Heart left ventricle (tissue), 16 donors: ENCODE measurements around the gene PRKN. TPM values are rescaled to one million over a fixed set of nuclear protein-coding genes. Genes with fewer than 3 reads are reported as not detected.

ENCODE experiments used
- ATAC-seq, 4 donors: fragments of 200-7000 bp; cut with Tn5 transposase; one replicate each; pipeline ENCODE4 v1.9.1; 2020 to 2022; ENCODE audit warnings: moderate library complexity in 4 of 4, mild to moderate bottlenecking in 3 of 4, moderate number of reproducible peaks in 1 of 4
- DNase-seq, 5 donors: peaks; one replicate each; pipeline ENCODE4 v3.0.0-alpha.2; 2020
- H3K27ac ChIP-seq, 12 donors: fragments of 200-600 bp; sonication (generic) in 4 of 12; one replicate each; pipeline versions ENCODE4 v1.5.0 to v1.8.0; 2016 to 2022; ENCODE audit warnings: mild to moderate bottlenecking in 2 of 12
- H3K27me3 ChIP-seq, 9 donors: fragments of 200-600 bp; sonication (generic) in 2 of 9; one replicate each; pipeline versions ENCODE4 v1.5.1 to v1.8.0; 2016 to 2022; ENCODE audit warnings: mild to moderate bottlenecking in 3 of 9
- H3K36me3 ChIP-seq, 9 donors: fragments of 200-600 bp; sonication (generic) in 2 of 9; one replicate each; pipeline versions ENCODE4 v1.5.0 to v1.8.0; 2018 to 2022; ENCODE audit warnings: mild to moderate bottlenecking in 2 of 9
- H3K4me1 ChIP-seq, 12 donors: fragments of 200-600 bp; sonication (generic) in 4 of 12; one replicate each; pipeline versions ENCODE4 v1.5.0 to v1.8.0; 2016 to 2022; ENCODE audit warnings: mild to moderate bottlenecking in 3 of 12
- H3K4me3 ChIP-seq, 12 donors: fragments of 200-600 bp; sonication (generic) in 4 of 12; one replicate each; pipeline versions ENCODE4 v1.5.0 to v1.8.0; 2017 to 2022; ENCODE audit warnings: mild to moderate bottlenecking in 9 of 12, moderate library complexity in 4 of 12
- H3K9me3 ChIP-seq, 12 donors: fragments of 200-600 bp; sonication (generic) in 4 of 12; one replicate each; pipeline versions ENCODE4 v1.5.0 to v1.8.0; 2016 to 2022; ENCODE audit warnings: mild to moderate bottlenecking in 1 of 12
- POLR2A ChIP-seq, 2 donors: fragments of 450-650 bp; IDR thresholded peaks; one replicate each; pipeline ENCODE4 v1.6.1; 2017; ENCODE audit warnings: antibody characterized with exemption in 2 of 2, mild to moderate bottlenecking in 2 of 2, moderate library complexity in 2 of 2
- WGBS, 4 donors: extraction: QIAGEN DNeasy Blood & Tissue Kit in 2 of 4; methylation state at CpG; one replicate each; pipeline versions ENCODE4 v1.1.5 to v1.1.7; 2013 to 2018; 5-methylcytosine and 5-hydroxymethylcytosine counted together
- intact Hi-C, 10 donors: fragments of 100-400 bp; cut with DNase I; formaldehyde crosslinking; loops; one replicate each; pipeline versions ENCODE4 v1.11.1 to v1.14.2; 2022
- polyA plus RNA-seq, 2 donors: library from polyadenylated mRNA; stranded (reverse); fragments of 200-250 nt; gene quantifications; one replicate each; pipeline ENCODE4 v1.2.3, GENCODE V29; 2013
- total RNA-seq, 9 donors: library from RNA; depleted of rRNA in 2 of 9; stranded (reverse); fragments of >200 nt in 2 of 9; fragmentation: NEBNext Ultra II Directional in 3 of 9; extraction: Animal tissue kit (Norgen Biotek cat#: 25700) in 3 of 9; gene quantifications; one replicate each; pipeline versions ENCODE4 v1.1.0 to v1.2.4, GENCODE V29; 2016 to 2023
- TF ChIP-seq, protein P1 (sequence below), 12 donors: fragments of 200-600 bp; sonication (generic) in 4 of 12; IDR thresholded peaks; one replicate each; pipeline versions ENCODE4 v1.5.0 to v1.8.0; 2018 to 2022; ENCODE audit warnings: antibody characterized with exemption in 12 of 12, mild to moderate bottlenecking in 5 of 12
- donor health status: ischemic (EF 13 %, LVEDD 7.1; RV severe dilation, severe dysfunction).
- donor health status: healthy with polysubstance abuse.
- donor health status: DM: no; HTN: yes; CAD: no.
- donor health status: DM: no; HTN: no; CAD: no.
- donor health status: ischemic (EF 25% LVEDD 6.9; RV normal size, moderate dysfunction).
- donor health status: ischemic (EF 25% LVEDD 5.7; RV mildly dilated, moderate dysfunction).
- donor health status: healthy.
- donor health status: DM: yes; HTN: yes; CAD: no.
- donor health status: ischemic (EF 35%, LVEDD 5.7; RV mildly dilated, moderate dysfunction).
- donor health status: nonischemic (EF 11% LVEDD 7.7; RV severe dilation, severe dysfunction).
- donor health status: DM: yes; HTN: yes; CAD: no.
- donor health status: PGD.
- donor health status: ischemic (EF 29% LVEDD 5.4; RV normal size, mild dysfunction).
- donor health status: nonischemic (EF 23%, LVEDD 6.1; RV moderate dilation, normal function).

The PRKN gene
- total and polyA plus RNA-seq, 11 donors = 3.4 to 32.5 (median 21.2) TPM

DNA sequence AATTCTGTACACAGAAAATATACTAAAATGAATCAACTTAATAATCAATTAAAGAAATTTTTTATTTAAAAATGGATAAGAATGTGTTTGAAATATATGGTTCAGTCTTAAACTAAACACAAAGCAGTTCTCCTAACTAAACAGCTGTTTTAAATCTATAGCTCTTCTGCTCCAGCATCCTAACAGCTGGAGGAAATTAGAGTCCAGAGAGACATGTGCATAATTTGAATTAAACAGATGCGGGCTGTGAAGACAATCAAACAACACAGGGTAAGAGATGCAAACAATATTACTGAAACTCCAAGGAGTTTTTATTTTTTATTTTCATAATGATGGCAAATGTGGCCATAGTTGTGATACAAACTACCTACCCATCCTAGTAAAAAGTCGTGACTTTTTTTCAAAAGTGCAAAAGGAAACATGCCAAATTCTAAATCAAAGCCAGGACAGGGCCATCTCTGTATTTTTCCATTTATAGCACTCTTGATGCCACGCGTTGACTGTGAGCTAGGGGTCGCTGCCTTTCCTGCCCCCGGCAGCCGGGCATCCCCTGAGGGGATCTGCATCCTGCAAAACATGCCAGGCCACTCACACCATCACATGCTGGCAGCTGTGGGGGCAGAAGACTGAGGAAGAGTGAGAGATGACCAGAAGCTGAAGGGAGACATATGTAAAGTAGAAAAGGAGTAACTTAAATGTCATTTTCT is 310.6 kb downstream of the PRKN start:
- ATAC-seq = no peak

GRCh38 chr6:162416307-162416706 is 311.3 kb downstream of the PRKN start:
- no peaks in the 10 kb centered on the region for H3K4me1 ChIP-seq
- H3K27ac ChIP-seq = no peak overlapping the region
- no peaks in the 10 kb centered on the region for H3K9me3 ChIP-seq
- H3K27me3 ChIP-seq = no peaks in the 10 kb centered on the region
- ATAC-seq = no peak
- TF ChIP-seq, protein P1, sequence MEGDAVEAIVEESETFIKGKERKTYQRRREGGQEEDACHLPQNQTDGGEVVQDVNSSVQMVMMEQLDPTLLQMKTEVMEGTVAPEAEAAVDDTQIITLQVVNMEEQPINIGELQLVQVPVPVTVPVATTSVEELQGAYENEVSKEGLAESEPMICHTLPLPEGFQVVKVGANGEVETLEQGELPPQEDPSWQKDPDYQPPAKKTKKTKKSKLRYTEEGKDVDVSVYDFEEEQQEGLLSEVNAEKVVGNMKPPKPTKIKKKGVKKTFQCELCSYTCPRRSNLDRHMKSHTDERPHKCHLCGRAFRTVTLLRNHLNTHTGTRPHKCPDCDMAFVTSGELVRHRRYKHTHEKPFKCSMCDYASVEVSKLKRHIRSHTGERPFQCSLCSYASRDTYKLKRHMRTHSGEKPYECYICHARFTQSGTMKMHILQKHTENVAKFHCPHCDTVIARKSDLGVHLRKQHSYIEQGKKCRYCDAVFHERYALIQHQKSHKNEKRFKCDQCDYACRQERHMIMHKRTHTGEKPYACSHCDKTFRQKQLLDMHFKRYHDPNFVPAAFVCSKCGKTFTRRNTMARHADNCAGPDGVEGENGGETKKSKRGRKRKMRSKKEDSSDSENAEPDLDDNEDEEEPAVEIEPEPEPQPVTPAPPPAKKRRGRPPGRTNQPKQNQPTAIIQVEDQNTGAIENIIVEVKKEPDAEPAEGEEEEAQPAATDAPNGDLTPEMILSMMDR (IDR thresholded peaks at IDR 0.05) = no peak
- TF ChIP-seq POLR2A (IDR thresholded peaks at IDR 0.05) = no peak
- DNase-seq = no peak
- H3K36me3 ChIP-seq = no peaks in the 10 kb centered on the region
- intact Hi-C loops = no loop called here
- 79 to 92% (median 83%) methylated on average over 2 of the region's 2 CpGs for WGBS, 4 donors
- H3K4me3 ChIP-seq = no peak overlapping the region

More for the DNA sequence above, 310.6 kb downstream of the PRKN start:
- Histone ChIP-seq H3K27me3 (no peaks in the 10 kb centered on the region), H3K4me3 (no peak overlapping the region), H3K36me3 (no peaks in the 10 kb centered on the region), H3K27ac (no peak overlapping the region), H3K4me1 (no peaks in the 10 kb centered on the region), H3K9me3 (no peaks in the 10 kb centered on the region)
- WGBS, 4 donors = 54 to 67% (median 59%) methylated on average over 7 of the region's 7 CpGs
- no peak for DNase-seq
- intact Hi-C loops = no loop called here
- TF ChIP-seq POLR2A (IDR thresholded peaks at IDR 0.05) = no peak
- TF ChIP-seq, protein P1 (IDR thresholded peaks at IDR 0.05) = no peak

GRCh38 chr6:162409741-162410691 is 317.6 kb downstream of the PRKN start:
- Histone ChIP-seq H3K9me3 (no peaks in the 10 kb centered on the region), H3K36me3 (no peaks in the 10 kb centered on the region), H3K27me3 (no peaks in the 10 kb centered on the region), H3K4me3 (no peak overlapping the region), H3K27ac (no peak overlapping the region), H3K4me1 (no peaks in the 10 kb centered on the region)
- 63 to 67% (median 64%) methylated on average over 8 of the region's 8 CpGs for WGBS, 4 donors
- DNase-seq = no peak
- TF ChIP-seq, protein P1 (IDR thresholded peaks at IDR 0.05) = no peak
- no peak for TF ChIP-seq POLR2A (IDR thresholded peaks at IDR 0.05)
- no peak for ATAC-seq
- intact Hi-C loops = no loop called here
